Heart left ventricle (tissue), 16 donors: Measurements from ENCODE around the gene TXNDC8. TPM values are rescaled to one million over a fixed set of nuclear protein-coding genes. Genes with fewer than 3 reads are reported as not detected.

Experiments used
- ATAC-seq, 4 donors: fragments of 200-7000 bp; cut with Tn5 transposase; one replicate each; pipeline ENCODE4 v1.9.1; 2020 to 2022; ENCODE audit warnings: moderate library complexity in 4 of 4, mild to moderate bottlenecking in 3 of 4, moderate number of reproducible peaks in 1 of 4
- DNase-seq, 5 donors: peaks; one replicate each; pipeline ENCODE4 v3.0.0-alpha.2; 2020
- H3K27ac ChIP-seq, 12 donors: fragments of 200-600 bp; sonication (generic) in 4 of 12; one replicate each; pipeline versions ENCODE4 v1.5.0 to v1.8.0; 2016 to 2022; ENCODE audit warnings: mild to moderate bottlenecking in 2 of 12
- H3K27me3 ChIP-seq, 9 donors: fragments of 200-600 bp; sonication (generic) in 2 of 9; one replicate each; pipeline versions ENCODE4 v1.5.1 to v1.8.0; 2016 to 2022; ENCODE audit warnings: mild to moderate bottlenecking in 3 of 9
- H3K36me3 ChIP-seq, 9 donors: fragments of 200-600 bp; sonication (generic) in 2 of 9; one replicate each; pipeline versions ENCODE4 v1.5.0 to v1.8.0; 2018 to 2022; ENCODE audit warnings: mild to moderate bottlenecking in 2 of 9
- H3K4me1 ChIP-seq, 12 donors: fragments of 200-600 bp; sonication (generic) in 4 of 12; one replicate each; pipeline versions ENCODE4 v1.5.0 to v1.8.0; 2016 to 2022; ENCODE audit warnings: mild to moderate bottlenecking in 3 of 12
- H3K4me3 ChIP-seq, 12 donors: fragments of 200-600 bp; sonication (generic) in 4 of 12; one replicate each; pipeline versions ENCODE4 v1.5.0 to v1.8.0; 2017 to 2022; ENCODE audit warnings: mild to moderate bottlenecking in 9 of 12, moderate library complexity in 4 of 12
- H3K9me3 ChIP-seq, 12 donors: fragments of 200-600 bp; sonication (generic) in 4 of 12; one replicate each; pipeline versions ENCODE4 v1.5.0 to v1.8.0; 2016 to 2022; ENCODE audit warnings: mild to moderate bottlenecking in 1 of 12
- POLR2A ChIP-seq, 2 donors: fragments of 450-650 bp; IDR thresholded peaks; one replicate each; pipeline ENCODE4 v1.6.1; 2017; ENCODE audit warnings: antibody characterized with exemption in 2 of 2, mild to moderate bottlenecking in 2 of 2, moderate library complexity in 2 of 2
- WGBS, 4 donors: extraction: QIAGEN DNeasy Blood & Tissue Kit in 2 of 4; methylation state at CpG; one replicate each; pipeline versions ENCODE4 v1.1.5 to v1.1.7; 2013 to 2018; 5-methylcytosine and 5-hydroxymethylcytosine counted together
- intact Hi-C, 10 donors: fragments of 100-400 bp; cut with DNase I; formaldehyde crosslinking; loops; one replicate each; pipeline versions ENCODE4 v1.11.1 to v1.14.2; 2022
- polyA plus RNA-seq, 2 donors: library from polyadenylated mRNA; stranded (reverse); fragments of 200-250 nt; gene quantifications; one replicate each; pipeline ENCODE4 v1.2.3, GENCODE V29; 2013
- total RNA-seq, 9 donors: library from RNA; depleted of rRNA in 2 of 9; stranded (reverse); fragments of >200 nt in 2 of 9; fragmentation: NEBNext Ultra II Directional in 3 of 9; extraction: Animal tissue kit (Norgen Biotek cat#: 25700) in 3 of 9; gene quantifications; one replicate each; pipeline versions ENCODE4 v1.1.0 to v1.2.4, GENCODE V29; 2016 to 2023
- TF ChIP-seq, protein P1 (sequence below), 12 donors: fragments of 200-600 bp; sonication (generic) in 4 of 12; IDR thresholded peaks; one replicate each; pipeline versions ENCODE4 v1.5.0 to v1.8.0; 2018 to 2022; ENCODE audit warnings: antibody characterized with exemption in 12 of 12, mild to moderate bottlenecking in 5 of 12
- donor health status: ischemic (EF 13 %, LVEDD 7.1; RV severe dilation, severe dysfunction).
- donor health status: healthy with polysubstance abuse.
- donor health status: DM: no; HTN: yes; CAD: no.
- donor health status: DM: no; HTN: no; CAD: no.
- donor health status: ischemic (EF 25% LVEDD 6.9; RV normal size, moderate dysfunction).
- donor health status: ischemic (EF 25% LVEDD 5.7; RV mildly dilated, moderate dysfunction).
- donor health status: healthy.
- donor health status: DM: yes; HTN: yes; CAD: no.
- donor health status: ischemic (EF 35%, LVEDD 5.7; RV mildly dilated, moderate dysfunction).
- donor health status: nonischemic (EF 11% LVEDD 7.7; RV severe dilation, severe dysfunction).
- donor health status: DM: yes; HTN: yes; CAD: no.
- donor health status: PGD.
- donor health status: ischemic (EF 29% LVEDD 5.4; RV normal size, mild dysfunction).
- donor health status: nonischemic (EF 23%, LVEDD 6.1; RV moderate dilation, normal function).

Gene TXNDC8
- total and polyA plus RNA-seq, 11 donors: not detected

DNA sequence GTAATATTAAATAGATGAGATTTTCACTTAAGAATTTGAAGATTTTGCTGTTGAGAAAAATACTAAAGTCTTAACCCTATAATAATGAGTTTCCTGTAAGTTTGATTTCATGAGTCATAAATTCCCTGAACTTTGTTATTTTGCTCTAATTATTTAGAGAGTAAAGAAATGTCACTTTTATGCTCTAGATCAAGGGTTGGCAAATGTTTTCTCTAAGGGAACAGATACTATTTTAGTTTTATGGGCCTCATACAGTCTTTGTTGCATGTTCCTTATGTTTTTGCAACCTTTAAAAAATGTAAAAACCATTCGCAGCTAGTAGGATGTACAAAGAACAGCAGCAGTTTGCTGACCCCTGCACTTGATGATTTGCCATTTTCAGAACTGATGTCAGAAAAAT is 480 bp upstream of the TXNDC8 start:
- no peaks in the 10 kb centered on the region for H3K27me3 ChIP-seq
- ATAC-seq (no peak), DNase-seq (no peak)
- no peaks in the 10 kb centered on the region for H3K9me3 ChIP-seq
- no peaks in the 10 kb centered on the region for H3K4me1 ChIP-seq
- no peak for TF ChIP-seq POLR2A (IDR thresholded peaks at IDR 0.05)
- TF ChIP-seq, protein P1, sequence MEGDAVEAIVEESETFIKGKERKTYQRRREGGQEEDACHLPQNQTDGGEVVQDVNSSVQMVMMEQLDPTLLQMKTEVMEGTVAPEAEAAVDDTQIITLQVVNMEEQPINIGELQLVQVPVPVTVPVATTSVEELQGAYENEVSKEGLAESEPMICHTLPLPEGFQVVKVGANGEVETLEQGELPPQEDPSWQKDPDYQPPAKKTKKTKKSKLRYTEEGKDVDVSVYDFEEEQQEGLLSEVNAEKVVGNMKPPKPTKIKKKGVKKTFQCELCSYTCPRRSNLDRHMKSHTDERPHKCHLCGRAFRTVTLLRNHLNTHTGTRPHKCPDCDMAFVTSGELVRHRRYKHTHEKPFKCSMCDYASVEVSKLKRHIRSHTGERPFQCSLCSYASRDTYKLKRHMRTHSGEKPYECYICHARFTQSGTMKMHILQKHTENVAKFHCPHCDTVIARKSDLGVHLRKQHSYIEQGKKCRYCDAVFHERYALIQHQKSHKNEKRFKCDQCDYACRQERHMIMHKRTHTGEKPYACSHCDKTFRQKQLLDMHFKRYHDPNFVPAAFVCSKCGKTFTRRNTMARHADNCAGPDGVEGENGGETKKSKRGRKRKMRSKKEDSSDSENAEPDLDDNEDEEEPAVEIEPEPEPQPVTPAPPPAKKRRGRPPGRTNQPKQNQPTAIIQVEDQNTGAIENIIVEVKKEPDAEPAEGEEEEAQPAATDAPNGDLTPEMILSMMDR (IDR thresholded peaks at IDR 0.05): no peak
- no peaks in the 10 kb centered on the region for H3K36me3 ChIP-seq
- H3K27ac ChIP-seq: no peak overlapping the region
- WGBS, 4 donors: 70 to 78% (median 75%) methylated on average over 1 of the region's 1 CpG
- H3K4me3 ChIP-seq: no peak overlapping the region
- intact Hi-C loops: no loop called here

DNA sequence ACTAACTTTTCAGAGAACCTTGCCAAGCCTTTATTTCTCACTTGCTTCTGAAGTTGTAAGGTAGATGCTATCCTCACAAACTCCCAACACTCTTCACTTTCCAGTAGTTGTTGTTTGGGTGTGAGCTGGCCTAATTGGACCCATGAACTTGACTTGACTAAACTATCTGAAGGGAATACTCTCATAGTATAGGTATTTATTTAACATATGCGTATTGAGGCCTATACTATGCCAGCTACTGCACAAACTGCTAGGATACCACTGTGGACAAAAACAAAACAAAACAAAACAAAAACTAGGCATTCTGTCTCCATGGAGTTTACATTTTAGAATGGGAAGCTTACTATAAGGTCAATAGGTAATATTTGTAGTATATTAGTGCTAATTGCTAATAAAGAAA is 1.3 kb downstream of the TXNDC8 start:
- Histone ChIP-seq H3K4me1 (no peaks in the 10 kb centered on the region), H3K9me3 (no peaks in the 10 kb centered on the region), H3K27me3 (no peaks in the 10 kb centered on the region), H3K27ac (no peak overlapping the region), H3K4me3 (no peak overlapping the region), H3K36me3 (no peaks in the 10 kb centered on the region)
- 92 to 97% (median 95%) methylated on average over 1 of the region's 1 CpG for WGBS, 4 donors
- TF ChIP-seq, protein P1 (IDR thresholded peaks at IDR 0.05): no peak
- no peak for TF ChIP-seq POLR2A (IDR thresholded peaks at IDR 0.05)
- ATAC-seq: no peak
- intact Hi-C loops: no loop called here
- no peak for DNase-seq

DNA sequence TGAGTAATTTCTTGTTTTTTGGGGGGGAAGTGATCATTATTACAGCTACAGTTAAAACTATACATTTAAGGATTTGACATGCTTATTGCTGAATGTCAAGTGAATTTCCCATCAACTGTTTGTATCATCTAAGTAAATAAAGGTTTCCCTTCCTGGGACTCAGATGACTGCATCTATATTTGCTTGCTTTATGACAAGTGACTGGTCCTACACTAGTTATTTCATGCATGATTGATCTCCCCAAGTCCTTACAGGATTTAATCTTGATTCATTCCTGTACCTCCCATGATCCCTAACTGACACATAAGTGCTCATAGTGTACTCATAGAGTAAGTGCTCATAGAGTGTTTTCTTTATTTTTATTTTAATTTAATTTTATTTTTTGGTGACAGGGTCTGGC is 2.8 kb downstream of the TXNDC8 start:
- Histone ChIP-seq H3K27me3 (no peaks in the 10 kb centered on the region), H3K9me3 (peaks cover 0 to 3% (median 0%) of the 10 kb centered on the region in 12 donors), H3K27ac (no peak overlapping the region), H3K36me3 (no peaks in the 10 kb centered on the region), H3K4me1 (peaks cover 0 to 9% (median 0%) of the 10 kb centered on the region in 12 donors), H3K4me3 (no peak overlapping the region)
- DNase-seq (no peak), ATAC-seq (no peak)
- no peak for TF ChIP-seq POLR2A (IDR thresholded peaks at IDR 0.05)
- TF ChIP-seq, protein P1 (IDR thresholded peaks at IDR 0.05): no peak
- intact Hi-C loops: no loop called here

DNA sequence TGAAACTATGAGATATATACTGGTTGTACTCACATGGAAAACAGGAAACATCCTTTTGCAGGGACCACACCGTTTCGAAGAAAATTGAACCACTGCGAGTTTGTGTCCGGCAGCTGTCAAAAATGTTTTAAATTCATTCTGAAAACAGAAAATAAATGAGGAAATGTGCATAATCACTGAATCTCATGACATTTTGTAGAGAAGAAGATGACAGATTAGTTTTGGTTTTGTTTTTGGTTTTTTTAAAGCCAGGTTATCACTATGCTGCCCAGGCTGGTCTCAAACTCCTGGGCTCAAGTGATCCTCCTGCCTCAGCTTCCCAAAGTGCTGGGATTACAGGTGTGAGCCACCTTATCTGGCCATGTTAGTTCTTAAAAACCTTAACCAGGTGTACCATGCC is 3.5 kb downstream of the TXNDC8 start:
- no peak for ATAC-seq
- Histone ChIP-seq H3K4me1 (peaks cover 0 to 13% (median 0%) of the 10 kb centered on the region in 12 donors), H3K36me3 (no peaks in the 10 kb centered on the region), H3K4me3 (no peak overlapping the region), H3K9me3 (peaks cover 0 to 3% (median 0%) of the 10 kb centered on the region in 12 donors), H3K27ac (peak overlapping the region in 1 of 12 donors; percentile 30), H3K27me3 (no peaks in the 10 kb centered on the region)
- 76 to 82% (median 81%) methylated on average over 4 of the region's 4 CpGs for WGBS, 4 donors
- intact Hi-C loops: no loop called here
- no peak for DNase-seq
- TF ChIP-seq, protein P1 (IDR thresholded peaks at IDR 0.05): no peak
- no peak for TF ChIP-seq POLR2A (IDR thresholded peaks at IDR 0.05)
